ENCODE results near the gene PRKD1.
"Not testable (repeated sequence)": the region's sequence is repeated elsewhere in the genome, so short reads cannot be mapped to it uniquely, and the experiment has no call there.

Gene PRKD1

GRCh38 chr14:29705801-29706200 lies 221.8 kb downstream of the PRKD1 start:
- Histone ChIP-seq H3K79me2 (ENCODE audit: insufficient read depth, low read length) (no peaks in the 10 kb centered on the region), H3K9ac (ENCODE audit: low read depth, low read length, poor library complexity, severe bottlenecking) (no peak overlapping the region), H3K9me3 (ENCODE audit: insufficient read depth, low read depth, low read length) (0 out of 2 replicates have a peak, but pooled peaks cover 7% of the 10 kb centered on the region), H4K20me1 (ENCODE audit: insufficient read depth, low read length, poor library complexity, severe bottlenecking) (no peaks in the 10 kb centered on the region), H3F3A (ENCODE audit: low read depth) (no peaks in the 10 kb centered on the region), H3K36me3 (ENCODE audit: insufficient read depth, low read length) (no peaks in the 10 kb centered on the region), H3K27me3 (ENCODE audit: insufficient read depth, low read length, poor library complexity, severe bottlenecking) (no peaks in the 10 kb centered on the region), H3K4me3 (ENCODE audit: low read length, poor library complexity, severe bottlenecking) (no peak overlapping the region), H3K4me2 (ENCODE audit: low read depth, low read length, poor library complexity, severe bottlenecking) (no peak overlapping the region), H2AFZ (ENCODE audit: low read length) (no peak overlapping the region), H3K9me2 (replicated peaks; ENCODE audit: low read depth, low read length) (no peaks in the 10 kb centered on the region), H3K4me1 (ENCODE audit: insufficient read depth, low read length, poor library complexity, severe bottlenecking) (no peaks in the 10 kb centered on the region)
- no peak for TF ChIP-seq EZH2phosphoT487 (IDR thresholded peaks at IDR 0.05; ENCODE audit: borderline replicate concordance)
- TF ChIP-seq, protein P1, sequence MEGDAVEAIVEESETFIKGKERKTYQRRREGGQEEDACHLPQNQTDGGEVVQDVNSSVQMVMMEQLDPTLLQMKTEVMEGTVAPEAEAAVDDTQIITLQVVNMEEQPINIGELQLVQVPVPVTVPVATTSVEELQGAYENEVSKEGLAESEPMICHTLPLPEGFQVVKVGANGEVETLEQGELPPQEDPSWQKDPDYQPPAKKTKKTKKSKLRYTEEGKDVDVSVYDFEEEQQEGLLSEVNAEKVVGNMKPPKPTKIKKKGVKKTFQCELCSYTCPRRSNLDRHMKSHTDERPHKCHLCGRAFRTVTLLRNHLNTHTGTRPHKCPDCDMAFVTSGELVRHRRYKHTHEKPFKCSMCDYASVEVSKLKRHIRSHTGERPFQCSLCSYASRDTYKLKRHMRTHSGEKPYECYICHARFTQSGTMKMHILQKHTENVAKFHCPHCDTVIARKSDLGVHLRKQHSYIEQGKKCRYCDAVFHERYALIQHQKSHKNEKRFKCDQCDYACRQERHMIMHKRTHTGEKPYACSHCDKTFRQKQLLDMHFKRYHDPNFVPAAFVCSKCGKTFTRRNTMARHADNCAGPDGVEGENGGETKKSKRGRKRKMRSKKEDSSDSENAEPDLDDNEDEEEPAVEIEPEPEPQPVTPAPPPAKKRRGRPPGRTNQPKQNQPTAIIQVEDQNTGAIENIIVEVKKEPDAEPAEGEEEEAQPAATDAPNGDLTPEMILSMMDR (conservative IDR thresholded peaks at IDR 0.05; ENCODE audit: low read length) = no peak

DNA sequence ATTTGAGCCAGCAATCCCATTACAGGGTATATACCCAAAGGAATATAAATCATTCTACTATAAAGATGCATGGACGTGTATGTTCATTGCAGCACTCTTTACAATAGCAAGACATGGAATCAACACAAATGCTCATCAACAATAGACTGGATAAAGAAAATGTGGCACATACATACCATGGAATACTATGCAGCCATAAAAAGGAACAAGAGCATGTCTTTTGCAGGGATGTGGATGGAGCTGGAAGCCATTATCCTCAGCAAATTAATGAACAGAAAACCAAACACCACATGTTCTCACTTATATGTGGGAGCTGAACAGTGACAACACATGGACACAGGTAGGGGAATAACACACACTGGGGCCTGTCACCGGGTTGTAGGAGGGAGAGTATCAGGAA lies 238.1 kb downstream of the PRKD1 start:
- H3K27me3 ChIP-seq (ENCODE audit: insufficient read depth, low read length, poor library complexity, severe bottlenecking); H3K36me3 ChIP-seq (ENCODE audit: insufficient read depth, low read length); H3K4me2 ChIP-seq (ENCODE audit: low read depth, low read length, poor library complexity, severe bottlenecking); H3K9me3 ChIP-seq (ENCODE audit: insufficient read depth, low read depth, low read length); H2AFZ ChIP-seq (ENCODE audit: low read length); H3K4me1 ChIP-seq (ENCODE audit: insufficient read depth, low read length, poor library complexity, severe bottlenecking); H3K9me2 ChIP-seq (replicated peaks; ENCODE audit: low read depth, low read length); H3K4me3 ChIP-seq (ENCODE audit: low read length, poor library complexity, severe bottlenecking); H3F3A ChIP-seq (ENCODE audit: low read depth); H3K79me2 ChIP-seq (ENCODE audit: insufficient read depth, low read length); H3K9ac ChIP-seq (ENCODE audit: low read depth, low read length, poor library complexity, severe bottlenecking); H4K20me1 ChIP-seq (ENCODE audit: insufficient read depth, low read length, poor library complexity, severe bottlenecking): not testable (repeated sequence)

DNA sequence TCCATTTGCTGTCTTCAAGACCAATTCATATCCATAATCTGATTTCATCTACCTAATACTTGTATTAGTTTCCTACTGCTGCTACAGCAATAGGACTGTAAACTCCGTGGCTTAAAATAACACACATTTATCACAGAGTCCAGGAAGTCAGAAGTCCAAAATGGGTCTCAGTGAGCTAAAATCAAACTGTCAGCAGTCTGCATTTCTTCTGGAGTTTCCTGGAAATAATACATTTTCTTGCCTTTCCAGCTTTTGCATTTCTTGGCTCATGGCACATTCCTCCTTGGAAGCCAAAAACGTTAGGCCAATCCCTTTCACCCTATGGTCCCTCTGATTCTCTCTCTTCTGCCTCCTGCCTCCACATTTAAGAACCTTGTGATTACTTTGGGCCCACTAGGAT lies 239.8 kb downstream of the PRKD1 start:
- Histone ChIP-seq H3K27me3 (ENCODE audit: insufficient read depth, low read length, poor library complexity, severe bottlenecking) (no peaks in the 10 kb centered on the region), H3K79me2 (ENCODE audit: insufficient read depth, low read length) (no peaks in the 10 kb centered on the region), H3K9me3 (ENCODE audit: insufficient read depth, low read depth, low read length) (no peaks in the 10 kb centered on the region; the same call in 1 of the 2 replicates), H3K9me2 (replicated peaks; ENCODE audit: low read depth, low read length) (no peaks in the 10 kb centered on the region), H3K4me1 (ENCODE audit: insufficient read depth, low read length, poor library complexity, severe bottlenecking) (no peaks in the 10 kb centered on the region), H3K4me3 (ENCODE audit: low read length, poor library complexity, severe bottlenecking) (no peak overlapping the region), H3K9ac (ENCODE audit: low read depth, low read length, poor library complexity, severe bottlenecking) (no peak overlapping the region), H2AFZ (ENCODE audit: low read length) (no peak overlapping the region), H3F3A (ENCODE audit: low read depth) (no peaks in the 10 kb centered on the region), H4K20me1 (ENCODE audit: insufficient read depth, low read length, poor library complexity, severe bottlenecking) (no peaks in the 10 kb centered on the region), H3K4me2 (ENCODE audit: low read depth, low read length, poor library complexity, severe bottlenecking) (no peak overlapping the region), H3K36me3 (ENCODE audit: insufficient read depth, low read length) (no peaks in the 10 kb centered on the region)
- no peak for TF ChIP-seq EZH2phosphoT487 (IDR thresholded peaks at IDR 0.05; ENCODE audit: borderline replicate concordance)
- TF ChIP-seq, protein P1 (conservative IDR thresholded peaks at IDR 0.05; ENCODE audit: low read length) = no peak

GRCh38 chr14:29687071-29687765 lies 240.4 kb downstream of the PRKD1 start:
- Histone ChIP-seq H3K4me2 (ENCODE audit: low read depth, low read length, poor library complexity, severe bottlenecking) (no peak overlapping the region), H3K4me3 (ENCODE audit: low read length, poor library complexity, severe bottlenecking) (no peak overlapping the region), H3F3A (ENCODE audit: low read depth) (no peaks in the 10 kb centered on the region), H4K20me1 (ENCODE audit: insufficient read depth, low read length, poor library complexity, severe bottlenecking) (no peaks in the 10 kb centered on the region), H3K9me2 (replicated peaks; ENCODE audit: low read depth, low read length) (no peaks in the 10 kb centered on the region), H3K36me3 (ENCODE audit: insufficient read depth, low read length) (no peaks in the 10 kb centered on the region), H3K9ac (ENCODE audit: low read depth, low read length, poor library complexity, severe bottlenecking) (no peak overlapping the region), H3K9me3 (ENCODE audit: insufficient read depth, low read depth, low read length) (no peaks in the 10 kb centered on the region; the same call in 1 of the 2 replicates), H3K4me1 (ENCODE audit: insufficient read depth, low read length, poor library complexity, severe bottlenecking) (no peaks in the 10 kb centered on the region), H3K79me2 (ENCODE audit: insufficient read depth, low read length) (no peaks in the 10 kb centered on the region), H2AFZ (ENCODE audit: low read length) (no peak overlapping the region), H3K27me3 (ENCODE audit: insufficient read depth, low read length, poor library complexity, severe bottlenecking) (no peaks in the 10 kb centered on the region)
- TF ChIP-seq, protein P1 (conservative IDR thresholded peaks at IDR 0.05; ENCODE audit: low read length) = no peak
- no peak for TF ChIP-seq EZH2phosphoT487 (IDR thresholded peaks at IDR 0.05; ENCODE audit: borderline replicate concordance)
